NCI-H748 (cell line): ENCODE results near the gene PHKA1.
"Not testable (repeated sequence)": the region's sequence is repeated elsewhere in the genome, so short reads cannot be mapped to it uniquely, and the experiment has no call there.

Experiments used
- DNase-seq: peaks from one replicate; lab custom pipeline; 2025; ENCODE audit not compliant: unreplicated experiment; lab: John Stamatoyannopoulos, UW

Gene PHKA1

DNA sequence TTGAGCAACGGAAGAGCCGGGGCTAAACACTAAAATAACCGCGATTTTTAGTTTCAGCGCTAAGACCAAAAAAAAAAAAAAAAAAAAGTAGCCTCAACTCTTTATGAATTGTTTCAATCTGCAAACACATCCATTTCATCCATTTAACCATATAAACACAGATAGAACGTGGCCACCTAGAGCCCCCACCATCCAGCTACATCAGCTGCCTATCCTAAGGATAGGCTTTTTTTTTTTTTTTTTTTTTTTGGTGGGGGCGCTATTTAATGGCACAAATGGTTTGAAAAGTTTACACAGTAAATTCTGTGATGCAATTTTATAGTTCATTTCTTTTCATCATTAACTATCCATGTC, 141.0 kb downstream of the PHKA1 start:
- no peak for DNase-seq

DNA sequence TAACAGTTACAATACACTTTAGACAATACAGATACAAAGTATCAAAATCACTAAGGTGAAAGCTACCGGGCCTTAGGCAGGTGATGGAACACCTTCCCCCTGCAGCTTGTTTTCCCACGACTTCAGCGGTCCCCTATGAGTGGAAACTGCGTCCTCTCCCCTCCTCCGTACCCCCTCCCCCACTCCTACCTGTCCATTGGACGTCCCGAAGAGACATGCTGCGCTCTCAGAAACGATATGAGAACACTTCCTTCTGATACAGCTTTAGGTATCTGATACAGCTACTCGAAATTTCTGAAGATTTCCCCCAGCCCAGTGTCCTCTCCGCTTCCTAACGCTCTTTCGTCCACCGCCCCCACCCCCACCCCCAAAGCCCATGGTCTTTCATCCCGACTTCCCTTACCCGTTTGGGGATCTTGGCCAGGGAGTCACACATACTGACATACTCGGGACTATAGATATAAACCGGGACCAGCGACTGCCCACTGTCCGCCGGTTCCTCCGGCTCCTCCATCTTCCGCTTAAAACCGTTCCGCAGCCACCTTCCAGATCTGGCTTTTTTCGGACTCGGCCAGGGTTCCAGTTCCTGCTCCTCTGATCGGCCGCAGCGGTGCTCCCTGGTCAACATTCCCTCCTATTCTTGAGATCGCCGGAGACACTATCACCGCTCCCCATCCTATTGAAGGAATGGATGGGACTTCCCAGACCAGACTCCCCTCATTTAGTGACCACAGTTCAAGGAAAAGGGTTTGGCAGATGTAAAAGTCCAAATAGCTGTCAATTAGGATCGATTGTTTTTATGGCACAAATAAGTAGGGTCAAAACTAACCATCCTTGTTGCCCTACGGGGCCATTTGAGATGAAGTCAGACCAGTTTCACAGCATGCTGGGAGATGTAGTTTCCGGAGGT, 141.6 kb downstream of the PHKA1 start, which contains the start of gene HDAC8:
Gene HDAC8 (minus strand): TSS at position 596 of the 910 bp plus-strand sequence. CDS start 82 bp downstream, at position 514.
- peak; percentile 83 for DNase-seq

DNA sequence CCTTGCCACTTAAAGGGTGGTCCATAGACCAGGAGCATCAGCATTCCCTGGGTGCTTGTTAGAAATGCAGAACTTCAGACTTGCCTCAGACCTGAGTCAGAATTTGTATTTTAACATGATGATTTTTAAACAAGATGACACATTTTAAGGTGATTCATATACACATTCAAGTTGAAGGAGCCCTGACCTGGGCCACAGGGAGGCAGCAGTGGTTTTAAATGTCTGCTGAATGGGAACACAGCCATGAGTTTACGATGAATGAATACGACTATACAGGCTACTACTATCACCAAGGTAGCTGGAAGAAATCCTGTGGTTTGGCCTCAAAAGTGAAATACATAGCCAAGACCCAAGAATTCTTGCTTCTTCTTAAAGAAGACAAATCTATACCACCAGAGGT, 144.3 kb downstream of the PHKA1 start:
- DNase-seq = no peak

DNA sequence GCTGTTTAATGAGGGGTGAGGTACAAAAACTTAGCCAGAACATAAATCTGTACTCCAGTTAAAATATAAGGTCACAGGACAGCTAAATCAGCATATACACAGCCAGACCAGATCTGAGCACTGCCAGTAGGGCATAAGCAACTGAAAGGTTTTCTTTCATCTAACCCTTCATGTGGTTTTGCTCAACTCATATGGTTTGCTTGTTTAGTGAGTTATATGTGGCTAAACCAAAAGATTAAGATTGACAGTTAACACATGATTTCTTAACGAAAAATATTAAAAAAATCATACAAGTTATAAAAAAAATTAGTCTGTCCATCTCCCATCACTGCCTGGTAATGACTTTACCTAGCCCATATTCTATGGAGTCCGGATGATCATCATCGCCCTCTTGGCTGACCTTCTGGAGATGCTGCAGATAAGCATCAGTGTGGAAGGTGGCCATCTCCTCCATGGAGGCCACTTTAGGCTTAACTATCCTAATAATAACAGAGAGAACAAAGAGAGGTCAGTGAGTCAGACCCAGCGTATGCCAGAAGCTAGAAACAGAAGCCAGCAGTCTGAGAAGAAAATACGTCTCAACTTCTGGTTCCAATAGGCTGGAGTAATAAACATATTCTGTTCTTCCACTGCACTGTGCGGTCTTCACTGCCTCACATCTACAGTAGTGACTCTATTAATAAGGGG, 145.6 kb downstream of the PHKA1 start:
- DNase-seq = no peak

DNA sequence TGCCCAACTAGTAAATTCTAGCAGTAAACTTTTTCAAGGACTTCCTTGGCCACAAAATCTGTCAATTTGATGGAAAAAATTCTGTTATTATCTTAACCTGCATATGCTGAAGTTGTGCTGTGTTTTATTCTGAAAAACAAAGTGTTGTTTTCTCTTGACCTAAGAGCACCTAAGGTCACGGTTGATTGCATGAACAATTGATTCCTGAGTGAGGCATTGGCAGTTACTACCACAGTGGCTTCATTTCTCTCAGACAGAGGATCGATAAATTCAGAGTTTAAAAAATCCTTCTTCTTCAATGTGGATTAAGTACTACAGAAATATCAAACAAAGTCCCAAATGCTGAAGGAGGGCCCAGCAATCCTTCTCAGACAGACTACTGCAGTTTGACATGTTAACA, 147.7 kb downstream of the PHKA1 start:
- no peak for DNase-seq

DNA sequence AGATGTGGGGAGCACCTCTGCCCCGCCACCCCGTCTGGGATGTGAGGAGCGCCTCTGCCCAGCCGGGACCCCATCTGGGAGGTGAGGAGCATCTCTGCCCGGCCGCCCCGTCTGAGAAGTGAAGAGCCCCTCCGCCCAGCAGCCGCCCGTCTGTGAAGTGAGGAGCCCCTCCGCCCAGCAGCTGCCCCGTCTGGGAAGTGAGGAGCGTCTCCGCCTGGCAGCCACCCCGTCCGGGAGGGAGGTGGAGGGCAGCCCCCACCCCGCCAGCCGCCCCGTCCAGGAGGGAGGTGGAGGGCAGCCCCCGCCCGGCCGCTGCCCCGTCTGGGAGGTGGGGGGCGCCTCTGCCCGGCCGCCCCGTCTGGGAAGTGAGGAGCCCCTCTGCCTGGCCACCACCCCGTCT, 154.5 kb downstream of the PHKA1 start:
- DNase-seq = not testable (repeated sequence)

DNA sequence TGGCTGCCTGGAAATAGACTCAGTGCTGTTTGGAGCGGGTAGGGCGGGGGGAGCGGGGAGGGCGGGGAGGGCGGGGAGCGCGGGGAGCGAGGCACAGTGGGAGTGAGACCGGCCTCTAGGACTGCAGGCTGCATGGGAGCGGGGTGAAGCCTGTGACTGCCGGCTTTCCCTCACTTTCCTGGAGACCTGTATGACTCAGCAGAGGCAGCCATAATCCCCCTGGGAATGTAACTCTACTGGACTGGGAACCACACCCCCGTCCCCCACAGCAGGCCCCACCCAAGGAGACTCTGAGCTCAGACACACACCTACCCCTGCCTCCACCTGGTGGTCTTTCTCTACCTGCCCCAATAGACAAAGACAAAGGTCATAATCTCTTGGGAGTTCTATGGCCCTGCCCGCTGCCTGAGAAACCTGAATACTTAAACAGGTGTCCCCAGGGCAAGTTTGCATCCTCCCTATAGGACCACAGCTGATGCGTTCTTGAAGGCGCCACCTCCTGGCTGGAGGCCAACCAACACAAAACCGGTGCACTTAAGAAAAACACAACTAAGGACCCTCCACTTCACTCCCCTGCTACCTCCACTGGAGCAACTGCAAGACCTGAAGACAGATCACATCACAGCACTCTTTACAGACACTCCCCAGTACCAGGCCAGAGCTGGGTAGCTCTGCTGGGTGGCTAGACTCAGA, 159.5 kb downstream of the PHKA1 start:
- DNase-seq = peak; percentile 82

DNA sequence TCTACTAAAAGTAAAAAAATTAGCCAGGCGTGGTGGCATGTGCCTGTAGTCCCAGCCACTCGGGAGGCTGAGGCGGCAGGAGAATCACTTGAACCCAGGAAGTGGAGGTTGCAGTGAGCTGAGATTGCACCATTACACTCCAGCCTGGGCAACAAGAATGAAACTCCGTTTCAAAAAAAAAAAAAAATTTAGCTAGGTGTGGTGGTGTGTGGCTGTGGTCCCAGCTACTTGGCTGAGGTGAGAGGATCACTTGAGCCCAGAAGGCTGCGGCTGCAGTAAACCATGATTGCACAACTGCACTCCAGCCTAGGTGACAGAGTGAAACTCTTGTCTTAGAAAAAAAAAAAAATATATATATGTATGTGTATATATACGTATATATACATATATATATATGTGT, 161.7 kb downstream of the PHKA1 start:
- not testable (repeated sequence) for DNase-seq

DNA sequence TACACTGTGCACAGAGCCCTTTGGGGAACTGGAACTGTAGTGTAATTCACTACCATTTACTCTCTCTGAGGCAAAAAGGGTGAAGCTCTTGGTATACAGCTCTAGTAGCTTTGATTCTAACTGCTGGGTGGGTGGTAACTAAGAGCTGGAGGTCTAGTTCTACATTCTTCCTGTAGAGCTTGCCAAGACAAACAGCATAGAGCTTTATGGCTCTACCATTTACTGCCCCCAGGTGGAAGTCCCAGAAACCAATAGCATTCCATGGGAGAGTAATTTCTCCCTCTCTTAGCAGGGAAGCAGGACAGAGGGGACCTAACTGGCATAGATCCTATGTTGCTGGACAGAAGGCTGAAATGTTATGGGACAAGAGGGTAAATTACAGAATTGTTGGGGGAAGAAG, 168.1 kb downstream of the PHKA1 start:
- peak; percentile 1 for DNase-seq

DNA sequence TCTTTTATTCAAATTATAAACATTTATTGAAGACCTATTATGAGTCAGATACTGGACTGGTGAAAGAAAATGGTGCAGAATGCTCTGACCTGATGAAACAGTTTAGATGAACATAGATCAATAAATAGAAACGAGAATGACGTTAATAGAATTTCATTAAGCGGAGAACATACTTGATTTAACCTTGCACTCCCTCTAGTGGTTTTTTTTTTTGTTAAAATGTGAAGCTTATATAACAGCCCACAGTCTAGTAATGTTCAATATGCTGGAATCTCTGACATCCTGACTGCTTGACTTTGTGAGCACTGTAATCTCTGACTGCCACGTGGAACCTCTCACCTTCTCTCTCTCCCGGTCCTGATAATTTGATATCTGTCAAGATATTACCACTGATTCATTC, 173.8 kb downstream of the PHKA1 start:
- peak; percentile 38 for DNase-seq

DNA sequence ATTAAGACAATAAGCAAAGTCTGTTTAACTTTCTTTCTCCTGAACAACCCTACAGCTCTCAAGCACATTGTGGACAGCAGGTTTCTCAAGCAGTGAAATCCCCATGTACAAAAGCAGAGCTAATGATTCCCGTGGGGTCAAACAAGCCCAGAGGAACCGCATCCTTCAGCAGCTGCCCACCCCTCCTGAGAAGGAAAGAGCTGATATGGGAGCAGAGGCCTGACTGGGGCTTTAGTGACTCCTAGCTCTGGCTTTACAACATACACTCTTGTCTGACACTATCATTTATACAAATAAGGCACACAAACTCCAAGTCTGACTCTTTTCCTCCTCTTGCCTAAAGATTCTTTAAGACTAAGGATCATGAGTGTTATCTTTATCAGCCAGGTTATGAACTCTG, 174.3 kb downstream of the PHKA1 start:
- DNase-seq = no peak

DNA sequence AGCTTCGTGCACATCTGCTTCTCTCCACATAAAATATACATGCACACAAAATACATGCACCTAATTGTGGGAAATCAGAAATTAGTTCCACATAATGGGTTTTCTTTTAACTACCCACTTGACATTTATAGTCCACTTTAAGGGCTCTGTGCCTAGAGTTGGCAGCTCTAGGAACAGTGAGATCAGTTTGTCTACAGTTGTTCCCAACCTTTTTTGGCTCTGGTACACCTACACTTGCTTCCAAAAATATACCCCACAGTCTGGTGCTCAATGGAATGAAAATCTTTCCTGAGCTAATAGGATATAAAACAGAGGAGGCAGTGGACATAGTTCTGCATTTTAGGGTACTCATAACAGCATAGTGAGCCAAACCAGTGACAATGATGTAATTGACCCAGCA, 177.6 kb downstream of the PHKA1 start:
- no peak for DNase-seq

DNA sequence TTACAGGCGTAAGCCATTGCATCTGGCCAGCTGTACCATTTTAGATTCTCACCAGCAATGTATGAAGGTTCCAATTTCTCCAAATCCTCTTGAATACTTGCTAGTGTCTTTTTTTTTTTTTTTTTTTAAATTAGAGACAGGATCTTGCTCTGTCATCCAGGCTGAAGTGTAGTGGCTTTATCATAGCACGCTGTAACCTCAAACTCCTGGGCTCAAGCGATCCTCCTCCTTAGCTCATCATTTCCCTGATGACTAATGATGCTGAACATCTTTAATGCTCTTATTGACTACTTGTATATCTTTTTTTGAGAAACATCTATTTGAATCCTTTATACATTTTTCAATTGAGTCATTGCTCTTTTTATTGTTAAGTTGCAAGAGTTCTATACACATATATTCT, 181.7 kb downstream of the PHKA1 start:
- no peak for DNase-seq
